ENCODE measurements around the gene RBM5.
A peak's percentile ranks its signal among the peaks of the same experiment; 100 is the strongest.

RBM5 gene

GRCh38 chr3:50121072-50122032 lies 32.6 kb downstream of the RBM5 start:
- DNase-seq: no peak

DNA sequence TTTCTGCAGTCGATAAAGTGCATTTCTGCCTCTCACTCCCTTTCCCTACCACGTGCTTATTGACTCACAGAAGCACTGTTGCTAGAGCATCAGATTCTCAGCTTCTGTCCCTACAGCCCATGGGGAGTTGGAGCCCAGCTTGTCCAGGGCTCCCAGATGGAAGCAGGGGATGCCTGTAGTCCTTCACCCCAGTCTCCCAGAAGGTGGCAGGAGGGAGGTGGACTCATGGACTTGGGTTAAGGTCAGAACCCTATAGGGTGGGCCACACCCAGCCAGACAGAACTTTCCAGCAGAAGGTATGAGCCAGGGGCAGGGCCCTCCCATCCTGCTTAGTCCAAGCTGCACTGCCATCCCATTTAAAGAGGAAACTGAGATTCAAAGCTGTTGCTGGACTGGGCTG lies 33.4 kb downstream of the RBM5 start:
- DNase-seq: no peak

DNA sequence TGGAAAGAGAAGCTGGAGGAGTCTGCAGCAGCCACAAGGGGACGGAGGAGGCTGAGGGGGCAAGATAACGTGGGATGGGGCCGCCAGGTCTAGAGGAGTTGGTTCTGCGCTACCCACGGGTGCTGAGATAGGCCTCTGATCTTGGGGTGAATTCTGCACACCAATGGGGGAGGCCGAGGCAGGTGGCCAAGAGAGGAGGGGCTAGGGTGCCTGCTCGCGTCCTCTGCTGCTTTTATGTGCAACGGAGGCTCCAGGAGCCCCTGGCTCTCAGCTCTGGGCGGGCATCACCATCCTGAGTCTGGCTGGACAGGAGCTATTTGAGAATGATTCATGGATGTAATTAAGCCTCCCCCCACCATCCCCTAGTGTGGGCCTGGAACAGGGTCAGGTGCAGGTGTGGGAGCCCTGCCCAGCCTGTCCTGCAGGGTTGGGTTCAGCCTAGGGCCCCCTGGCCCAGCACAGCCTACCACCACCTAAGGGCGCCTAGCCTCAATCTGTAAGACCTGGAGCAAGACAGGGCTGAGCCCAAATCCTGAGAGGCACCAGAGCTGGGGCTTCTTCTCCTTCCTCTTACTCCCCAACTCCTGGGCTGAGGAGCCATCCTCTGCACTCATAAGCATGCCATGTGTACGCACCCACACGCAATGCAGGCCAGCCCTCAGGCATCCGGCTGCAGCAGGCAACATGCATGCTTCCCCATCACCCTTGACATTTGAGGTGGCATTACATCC lies 34.1 kb downstream of the RBM5 start:
- no peak for DNase-seq

DNA sequence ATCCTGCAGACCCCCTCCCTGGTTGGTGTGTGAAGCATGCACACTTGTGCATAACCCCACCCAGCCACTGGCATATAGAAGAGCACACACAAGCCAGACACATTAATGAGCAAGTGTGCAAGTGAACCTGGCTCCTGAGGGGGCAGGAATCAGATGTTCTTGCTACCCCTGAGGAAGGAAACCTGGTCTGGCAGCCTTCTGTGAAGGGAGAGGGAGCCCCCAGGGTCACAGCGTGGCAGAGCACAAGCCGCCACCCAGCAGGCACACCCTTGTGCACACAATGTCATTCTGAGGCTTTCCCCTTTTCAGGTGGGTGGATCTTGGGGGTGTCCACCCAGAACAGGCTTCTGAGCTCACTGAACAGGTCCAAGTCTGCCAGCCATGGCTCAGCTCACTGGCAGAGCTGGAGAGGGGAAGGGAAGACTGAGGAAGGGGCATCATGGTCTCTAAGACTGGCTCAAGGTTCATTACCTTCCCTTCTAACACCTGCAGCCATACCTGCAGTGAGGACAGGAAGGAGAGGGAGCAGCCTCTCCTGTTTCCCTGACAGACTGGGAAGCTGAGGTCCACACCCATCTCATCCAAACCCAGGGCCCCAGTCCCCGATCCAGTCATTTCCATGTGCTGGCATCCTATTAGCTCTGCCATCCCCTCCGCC lies 34.8 kb downstream of the RBM5 start:
- no peak for DNase-seq

GRCh38 chr3:50124052-50124799 lies 35.5 kb downstream of the RBM5 start:
- DNase-seq: no peak

- DNase-seq: no peak
These were observed 36.1 kb downstream of the RBM5 start for GRCh38 chr3:50124800-50125178.

GRCh38 chr3:50125541-50126286 lies 37.0 kb downstream of the RBM5 start:
- no peak for DNase-seq

- peak; percentile 56 for DNase-seq
These were observed 37.8 kb downstream of the RBM5 start for GRCh38 chr3:50126287-50127211.

- DNase-seq: no peak
These were observed 38.6 kb downstream of the RBM5 start for GRCh38 chr3:50127251-50127691.

DNA sequence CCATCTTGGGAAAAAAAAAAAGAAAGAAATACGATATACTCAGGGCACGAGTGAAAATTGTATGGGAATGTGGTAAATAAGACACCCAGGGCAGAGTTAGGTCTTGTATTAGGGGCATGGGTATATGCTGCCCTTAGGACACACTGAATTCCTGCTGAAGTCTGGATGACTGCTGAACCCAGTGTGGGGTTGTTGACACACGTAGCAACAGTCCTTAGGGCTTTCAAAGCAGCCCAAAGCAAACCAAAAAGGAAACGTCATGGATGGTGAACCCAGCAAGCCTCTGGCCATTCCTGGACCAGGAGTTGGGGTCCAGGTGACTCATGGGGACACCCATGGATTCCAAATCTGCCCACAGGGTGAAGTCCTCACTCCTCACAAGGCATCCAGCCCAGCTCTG lies 39.3 kb downstream of the RBM5 start:
- no peak for DNase-seq

DNA sequence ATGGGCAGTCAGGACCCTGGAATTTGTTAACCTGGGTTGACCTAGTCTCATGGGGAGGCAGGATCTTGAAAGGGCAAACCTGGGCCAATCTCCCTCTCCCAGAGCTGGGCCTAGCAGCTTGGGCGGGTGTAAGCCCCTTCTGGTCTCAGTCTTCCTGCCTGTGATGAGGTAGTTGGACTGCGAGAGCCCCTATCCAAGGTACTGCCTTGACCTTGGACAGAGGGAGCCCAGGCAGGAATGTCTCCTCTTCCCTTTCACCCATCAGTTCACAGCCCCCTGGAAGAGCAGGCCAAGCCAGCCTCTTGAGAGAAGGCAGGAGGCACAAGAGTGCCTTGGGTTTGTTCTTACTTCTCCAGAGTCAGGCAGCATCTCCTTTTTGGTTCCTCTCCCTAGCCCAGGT lies 41.7 kb downstream of the RBM5 start:
- no peak for DNase-seq

DNA sequence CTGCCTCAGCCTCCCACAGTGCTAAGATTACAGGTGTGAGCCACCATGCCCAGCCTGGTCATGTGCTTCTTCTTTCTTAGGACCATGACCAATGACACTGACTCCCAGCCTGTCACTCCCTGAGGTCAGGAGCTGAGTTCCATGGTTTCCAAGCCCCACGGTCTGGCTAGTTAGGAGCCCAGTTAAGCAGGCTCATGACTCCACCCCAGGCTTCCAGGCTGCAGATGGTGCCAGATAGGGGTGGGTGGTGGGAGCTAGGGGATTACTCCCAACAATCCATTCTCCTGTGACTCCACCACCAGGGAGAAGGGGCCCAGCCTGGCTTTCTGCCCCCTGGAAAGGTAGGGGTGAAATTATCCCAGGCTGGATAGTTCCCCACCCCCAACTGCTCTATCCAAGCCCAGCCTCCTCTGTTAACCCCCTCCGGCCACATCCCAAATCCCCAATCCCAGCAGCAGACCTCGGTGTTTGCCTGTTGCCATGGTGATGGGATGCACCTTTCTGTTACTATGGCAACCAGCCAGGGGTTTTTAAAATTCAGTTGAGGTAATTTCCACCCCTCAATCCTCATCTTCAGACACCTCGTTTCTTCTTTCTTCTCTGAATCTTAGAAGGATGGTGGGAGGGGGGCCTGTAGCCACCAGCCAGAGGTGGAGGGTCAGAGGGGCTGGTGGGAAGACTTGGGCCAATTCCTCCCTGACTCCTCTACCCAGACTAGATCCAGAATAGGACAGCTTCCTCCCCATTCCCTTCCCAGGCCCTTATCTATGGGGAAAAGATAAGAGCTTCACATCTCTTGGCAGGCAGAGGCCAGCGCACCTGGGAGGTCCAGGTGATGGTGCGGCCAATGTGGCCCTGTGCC lies 43.9 kb downstream of the RBM5 start:
- DNase-seq: no peak

DNA sequence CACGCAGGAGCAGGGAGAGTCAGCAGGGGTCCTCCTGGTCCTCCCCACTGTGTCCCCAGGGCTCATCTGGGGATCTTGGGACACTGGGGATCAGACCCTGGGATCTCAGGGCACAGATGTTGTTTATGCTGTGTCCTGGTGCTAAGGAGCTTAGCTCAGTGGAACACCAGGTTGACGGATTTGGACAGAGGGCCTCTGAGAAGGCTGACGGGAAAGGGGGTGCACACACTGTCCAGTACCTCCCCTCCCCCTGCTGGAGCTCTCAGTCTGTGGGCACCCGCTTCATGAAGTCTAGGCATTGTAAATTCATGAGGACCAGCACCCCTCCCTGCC lies 44.5 kb downstream of the RBM5 start:
- no peak for DNase-seq

DNA sequence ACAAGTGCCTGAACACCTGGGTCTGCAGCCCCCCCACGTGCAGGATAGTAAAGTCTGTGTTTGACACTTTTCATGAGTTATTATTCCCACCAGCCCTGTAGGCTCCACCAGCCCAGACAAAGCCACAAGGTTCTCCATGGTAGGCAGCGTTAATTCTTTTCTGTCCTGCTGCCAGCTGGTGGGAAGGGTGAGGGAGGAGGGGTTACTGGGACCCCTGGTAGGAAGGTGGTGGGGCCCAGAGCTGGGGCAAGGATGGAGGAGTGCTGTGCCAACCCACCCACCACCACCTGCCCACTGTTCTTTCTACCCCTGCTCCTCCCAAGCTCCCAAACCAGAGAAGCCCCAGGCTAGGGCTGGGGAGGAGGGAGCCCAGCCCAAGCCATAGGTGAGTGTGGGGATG lies 45.6 kb downstream of the RBM5 start:
- DNase-seq: no peak

DNA sequence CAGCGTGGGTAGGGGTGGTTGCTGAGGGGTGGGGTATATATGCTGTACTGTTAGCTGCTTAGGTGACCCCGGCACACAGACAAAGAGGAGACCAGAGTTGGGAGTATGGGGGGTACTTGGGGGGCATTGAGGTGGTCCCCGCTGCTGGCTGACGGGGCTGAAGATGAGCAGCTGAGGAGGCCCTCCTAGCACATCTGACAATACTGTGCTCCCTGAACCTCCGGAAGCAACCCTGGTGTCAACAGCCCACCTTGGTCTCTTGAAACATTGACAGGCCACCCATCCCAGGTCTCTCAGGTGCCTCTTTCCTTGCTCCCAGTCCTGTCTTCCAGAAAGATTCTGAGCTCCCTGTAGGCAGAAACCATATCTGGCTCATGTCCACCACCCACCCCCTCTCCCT lies 47.2 kb downstream of the RBM5 start:
- no peak for DNase-seq

DNA sequence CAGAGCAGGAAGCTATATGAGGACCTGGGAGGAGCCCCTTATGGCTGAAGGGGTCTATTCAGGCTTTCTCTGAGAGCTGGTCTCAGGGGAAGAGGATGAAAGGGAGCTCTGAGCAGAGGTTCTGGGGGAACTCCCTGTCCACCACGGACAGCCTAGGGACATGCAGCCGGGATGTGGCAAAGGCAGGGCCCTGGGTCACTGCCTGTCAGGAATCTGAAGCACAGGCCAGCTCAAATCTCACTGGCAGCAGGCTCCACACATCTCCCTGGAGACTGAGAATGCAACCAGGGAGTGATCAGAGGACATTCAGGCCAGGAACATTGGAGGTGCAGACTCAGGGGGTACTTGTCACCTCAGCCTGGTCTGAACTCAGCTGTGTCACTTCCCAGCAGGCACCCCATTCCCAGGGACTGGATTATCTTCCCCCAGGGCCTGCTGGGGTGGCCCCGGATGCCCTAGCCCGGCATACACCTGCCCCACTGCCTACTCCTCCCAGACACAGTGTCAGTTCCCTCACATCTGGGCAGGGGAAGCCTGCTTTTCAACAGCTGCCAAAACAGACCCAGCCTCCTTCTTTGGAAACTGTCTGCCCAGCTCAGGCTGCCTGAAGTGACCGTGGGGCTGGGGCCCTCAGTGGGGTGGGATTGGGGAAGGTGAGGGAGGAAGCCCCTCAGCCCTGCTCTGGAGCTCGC lies 48.1 kb downstream of the RBM5 start:
- no peak for DNase-seq

GRCh38 chr3:50137531-50137930 lies 48.8 kb downstream of the RBM5 start:
- DNase-seq: no peak

- no peak for DNase-seq
These were observed 49.8 kb downstream of the RBM5 start for GRCh38 chr3:50138266-50139200.
